Tibial nerve (tissue), 4 donors: ENCODE measurements around the gene PDZD2.

Experiments used
- EP300 ChIP-seq, 2 donors: sonication (generic); formaldehyde crosslinking; IDR thresholded peaks; one replicate each; pipeline ENCODE4 v1.6.1; 2017; ENCODE audit warnings: antibody characterized with exemption in 2 of 2, mild to moderate bottlenecking in 1 of 2
- POLR2A ChIP-seq, 2 donors: fragments of 450-650 bp; IDR thresholded peaks; one replicate each; pipeline ENCODE4 v1.6.1; 2017; ENCODE audit warnings: antibody characterized with exemption in 2 of 2, mild to moderate bottlenecking in 2 of 2, moderate library complexity in 2 of 2
- TF ChIP-seq, protein P1 (sequence below), 5 experiments: fragments of 200-600 bp in 3 of 5; fragments of 450-650 bp in 2 of 5; sonication (generic) in 3 of 5; IDR thresholded peaks; one replicate each; pipeline ENCODE4 v1.5.1; 2016 to 2019; ENCODE audit warnings: antibody characterized with exemption in 5 of 5, mild to moderate bottlenecking in 3 of 5, moderate library complexity in 2 of 5

DNA sequence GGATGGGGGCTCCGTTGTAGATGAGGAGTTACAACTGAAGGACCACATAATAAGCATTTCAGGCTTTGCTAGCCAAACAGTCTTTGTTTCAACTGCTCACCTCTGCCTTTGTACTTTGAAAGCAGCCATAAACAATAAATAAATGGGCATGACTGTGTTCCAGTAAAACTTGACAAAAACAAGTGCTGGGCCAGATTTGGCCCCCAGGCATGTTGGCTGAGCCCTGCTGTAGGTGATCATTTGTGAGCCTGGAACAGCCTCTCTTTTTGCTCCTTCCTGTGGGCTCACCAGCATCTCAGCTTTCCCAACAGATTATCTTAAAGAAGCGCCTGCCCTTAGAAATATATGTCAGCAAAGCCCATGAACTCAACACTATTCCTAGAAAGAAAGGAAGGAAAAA, 385.8 kb downstream of the PDZD2 start:
- TF ChIP-seq, protein P1, sequence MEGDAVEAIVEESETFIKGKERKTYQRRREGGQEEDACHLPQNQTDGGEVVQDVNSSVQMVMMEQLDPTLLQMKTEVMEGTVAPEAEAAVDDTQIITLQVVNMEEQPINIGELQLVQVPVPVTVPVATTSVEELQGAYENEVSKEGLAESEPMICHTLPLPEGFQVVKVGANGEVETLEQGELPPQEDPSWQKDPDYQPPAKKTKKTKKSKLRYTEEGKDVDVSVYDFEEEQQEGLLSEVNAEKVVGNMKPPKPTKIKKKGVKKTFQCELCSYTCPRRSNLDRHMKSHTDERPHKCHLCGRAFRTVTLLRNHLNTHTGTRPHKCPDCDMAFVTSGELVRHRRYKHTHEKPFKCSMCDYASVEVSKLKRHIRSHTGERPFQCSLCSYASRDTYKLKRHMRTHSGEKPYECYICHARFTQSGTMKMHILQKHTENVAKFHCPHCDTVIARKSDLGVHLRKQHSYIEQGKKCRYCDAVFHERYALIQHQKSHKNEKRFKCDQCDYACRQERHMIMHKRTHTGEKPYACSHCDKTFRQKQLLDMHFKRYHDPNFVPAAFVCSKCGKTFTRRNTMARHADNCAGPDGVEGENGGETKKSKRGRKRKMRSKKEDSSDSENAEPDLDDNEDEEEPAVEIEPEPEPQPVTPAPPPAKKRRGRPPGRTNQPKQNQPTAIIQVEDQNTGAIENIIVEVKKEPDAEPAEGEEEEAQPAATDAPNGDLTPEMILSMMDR (IDR thresholded peaks at IDR 0.05): no peak
- no peak for TF ChIP-seq POLR2A (IDR thresholded peaks at IDR 0.05)
- TF ChIP-seq EP300 (IDR thresholded peaks at IDR 0.05): no peak
